ENCODE data around the gene DNAH14. TPM values are rescaled to one million over a fixed set of nuclear protein-coding genes. Genes with fewer than 3 reads are reported as not detected.

Gene DNAH14
- total and polyA plus RNA-seq, 7 donors, result 0.07 to 1.8 (median 0.82) TPM; not detected in 2

- ATAC-seq (no peak), DNase-seq (no peak)
- intact Hi-C loops (cut with DNase I), result no loop called here
- Histone ChIP-seq H3K27ac (no peak overlapping the region), H3K27me3 (ENCODE audit: insufficient read depth in 3 of 3, low read length in 2 of 3) (no peaks in the 10 kb centered on the region), H3K4me3 (no peak overlapping the region), H3K36me3 (ENCODE audit: insufficient read depth in 1 of 2, low read depth in 1 of 2) (peaks cover 4 to 87% of the 10 kb centered on the region in 2 donors), H3K4me1 (no peaks in the 10 kb centered on the region), H3K9me3 (no peaks in the 10 kb centered on the region)
- WGBS, 3 donors, result 68 to 81% (median 80%) methylated on average over 2 of the region's 2 CpGs
- TF ChIP-seq CTCF (IDR thresholded peaks at IDR 0.05), result no peak
Measured at GRCh38 chr1:225418059-225418458, 488.6 kb downstream of the DNAH14 start.

GRCh38 chr1:225418598-225418997 is 489.1 kb downstream of the DNAH14 start:
- intact Hi-C loops (cut with DNase I), result no loop called here
- no peaks in the 10 kb centered on the region for H3K27me3 ChIP-seq (ENCODE audit: insufficient read depth in 3 of 3, low read length in 2 of 3)
- H3K4me1 ChIP-seq, result peaks cover 2% of the 10 kb centered on the region
- H3K27ac ChIP-seq, result no peak overlapping the region
- ATAC-seq (no peak), DNase-seq (no peak)
- 88 to 92% (median 91%) methylated on average over 4 of the region's 4 CpGs for WGBS, 3 donors
- no peak for TF ChIP-seq CTCF (IDR thresholded peaks at IDR 0.05)
- H3K9me3 ChIP-seq, result no peaks in the 10 kb centered on the region
- peaks cover 4 to 84% of the 10 kb centered on the region in 2 donors for H3K36me3 ChIP-seq (ENCODE audit: insufficient read depth in 1 of 2, low read depth in 1 of 2)
- H3K4me3 ChIP-seq, result no peak overlapping the region

- no peak for TF ChIP-seq CTCF (IDR thresholded peaks at IDR 0.05)
- H3K4me3 ChIP-seq, result no peak overlapping the region
- DNase-seq (no peak), ATAC-seq (no peak)
- peaks cover 4 to 50% of the 10 kb centered on the region in 2 donors for H3K36me3 ChIP-seq (ENCODE audit: insufficient read depth in 1 of 2, low read depth in 1 of 2)
- WGBS, 3 donors, result 72 to 78% (median 76%) methylated on average over 14 of the region's 14 CpGs
- peaks cover 26% of the 10 kb centered on the region for H3K4me1 ChIP-seq
- H3K27ac ChIP-seq, result no peak overlapping the region
- no peaks in the 10 kb centered on the region for H3K27me3 ChIP-seq (ENCODE audit: insufficient read depth in 3 of 3, low read length in 2 of 3)
- intact Hi-C loops (cut with DNase I), result no loop called here
- H3K9me3 ChIP-seq, result no peaks in the 10 kb centered on the region
Measured at GRCh38 chr1:225422031-225422605, 492.6 kb downstream of the DNAH14 start.

GRCh38 chr1:225422795-225423517 is 493.5 kb downstream of the DNAH14 start:
- Histone ChIP-seq H3K9me3 (no peaks in the 10 kb centered on the region), H3K4me3 (no peak overlapping the region), H3K27me3 (ENCODE audit: insufficient read depth in 3 of 3, low read length in 2 of 3) (no peaks in the 10 kb centered on the region), H3K27ac (no peak overlapping the region), H3K4me1 (peaks cover 26% of the 10 kb centered on the region), H3K36me3 (ENCODE audit: insufficient read depth in 1 of 2, low read depth in 1 of 2) (peaks cover 4 to 41% of the 10 kb centered on the region in 2 donors)
- no peak for DNase-seq
- 65 to 79% (median 73%) methylated on average over 7 of the region's 7 CpGs for WGBS, 3 donors
- no peak for TF ChIP-seq CTCF (IDR thresholded peaks at IDR 0.05)
- no peak for ATAC-seq
- intact Hi-C loops (cut with DNase I), result no loop called here

All from psoas muscle (tissue), 8 donors.